GM15510 (cell line): ENCODE measurements around the gene EMCN.

Experiments
- POLR2A ChIP-seq: IDR thresholded peaks from 3 replicates; pipeline ENCODE4 v1.6.1; 2011; ENCODE audit warnings: borderline replicate concordance; ENCODE audit not compliant: insufficient read length; ENCODE audit errors: extremely low read depth

The EMCN gene

GRCh38 chr4:100508691-100509090 is 9.1 kb downstream of the EMCN start:
- TF ChIP-seq POLR2A = no peak

GRCh38 chr4:100504086-100504874 is 13.5 kb downstream of the EMCN start:
- no peak for TF ChIP-seq POLR2A

GRCh38 chr4:100497791-100498190 is 20.0 kb downstream of the EMCN start:
- no peak for TF ChIP-seq POLR2A

- TF ChIP-seq POLR2A = no peak
These were observed 22.7 kb downstream of the EMCN start for GRCh38 chr4:100495074-100495473.

- no peak for TF ChIP-seq POLR2A
These were observed 23.7 kb downstream of the EMCN start for GRCh38 chr4:100494166-100494565.

- no peak for TF ChIP-seq POLR2A
These were observed 24.1 kb downstream of the EMCN start for GRCh38 chr4:100493756-100494155.

GRCh38 chr4:100492129-100492528 is 25.7 kb downstream of the EMCN start:
- TF ChIP-seq POLR2A = no peak

GRCh38 chr4:100489305-100489704 is 28.5 kb downstream of the EMCN start:
- no peak for TF ChIP-seq POLR2A

- no peak for TF ChIP-seq POLR2A
These were observed 31.3 kb downstream of the EMCN start for GRCh38 chr4:100486496-100486895.

- TF ChIP-seq POLR2A = no peak
These were observed 34.0 kb downstream of the EMCN start for GRCh38 chr4:100483796-100484195.

GRCh38 chr4:100479971-100480370 is 37.9 kb downstream of the EMCN start:
- TF ChIP-seq POLR2A = no peak

GRCh38 chr4:100469555-100469954 is 48.3 kb downstream of the EMCN start:
- TF ChIP-seq POLR2A = no peak

GRCh38 chr4:100466501-100466900 is 51.3 kb downstream of the EMCN start:
- no peak for TF ChIP-seq POLR2A

- no peak for TF ChIP-seq POLR2A
These were observed 55.8 kb downstream of the EMCN start for GRCh38 chr4:100461807-100462605.

GRCh38 chr4:100450449-100450848 is 67.4 kb downstream of the EMCN start:
- no peak for TF ChIP-seq POLR2A

GRCh38 chr4:100431416-100431815 is 86.4 kb downstream of the EMCN start:
- no peak for TF ChIP-seq POLR2A

- TF ChIP-seq POLR2A = no peak
These were observed 87.4 kb downstream of the EMCN start for GRCh38 chr4:100430451-100430850.

- TF ChIP-seq POLR2A = no peak
These were observed 88.2 kb downstream of the EMCN start for GRCh38 chr4:100429616-100430015.
